Measurements from ENCODE around the gene FGFBP2.

DNA sequence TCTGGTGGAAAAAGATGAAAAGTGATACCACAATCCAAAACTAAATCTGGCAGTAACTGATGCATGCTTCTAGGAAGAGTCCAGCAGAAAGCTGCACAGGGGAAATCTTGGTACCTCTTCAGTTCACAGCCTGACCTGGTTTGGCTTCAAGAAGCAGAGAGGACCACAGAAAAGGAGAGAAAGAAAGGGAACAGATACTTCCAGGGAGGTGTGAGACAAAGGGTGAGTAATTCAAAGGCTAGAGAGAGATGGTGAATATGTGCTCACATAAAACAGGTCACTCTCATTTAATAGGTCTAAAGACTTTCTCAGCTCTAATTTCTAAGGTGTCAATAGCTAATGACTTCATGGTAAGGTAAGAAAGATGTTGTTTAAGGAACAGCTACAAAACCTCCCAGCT, 11.2 kb downstream of the FGFBP2 start:
- TF ChIP-seq EZH2phosphoT487 (IDR thresholded peaks at IDR 0.05; ENCODE audit: insufficient read depth, low read depth): no peak
- no peak for TF ChIP-seq EZH2 (IDR thresholded peaks at IDR 0.05; ENCODE audit: insufficient read depth, poor library complexity, severe bottlenecking)

Measured in GM23248 (cell line).